ENCODE results near the gene SLC25A34. TPM values are rescaled to one million over a fixed set of nuclear protein-coding genes. Genes with fewer than 3 reads are reported as not detected.

The SLC25A34 gene
- total RNA-seq, 4 donors from 2014 or later, result 1.3 to 4.3 (median 2.4) TPM

DNA sequence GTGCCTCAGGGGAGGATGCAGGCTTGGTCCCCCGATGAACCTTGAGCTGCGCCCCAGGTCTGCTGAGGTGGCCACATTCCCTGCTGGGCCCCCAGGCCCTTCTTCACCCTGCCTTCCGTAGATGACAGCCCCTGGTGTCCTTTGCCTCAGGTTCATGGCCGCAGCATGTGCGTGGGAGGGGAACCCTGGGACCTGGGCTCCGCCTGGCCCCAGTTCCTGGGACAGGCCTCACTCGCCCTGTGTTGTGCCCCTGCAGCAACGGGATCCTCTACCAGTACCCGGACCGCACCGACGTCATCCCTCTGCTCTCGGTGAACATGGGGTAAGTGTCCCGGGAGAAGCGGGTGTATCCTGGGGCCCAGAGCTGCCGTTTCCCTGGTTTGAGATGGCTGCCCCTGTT, 5.1 kb upstream of the SLC25A34 start:
- no peak for DNase-seq (ENCODE audit: low spot score in 2 of 2)
- H3K9me3 ChIP-seq, result no peaks in the 10 kb centered on the region
- peaks cover 90% of the 10 kb centered on the region for H3K36me3 ChIP-seq
- peaks cover 22% of the 10 kb centered on the region for H3K4me1 ChIP-seq
- TF ChIP-seq POLR2AphosphoS5 (IDR thresholded peaks at IDR 0.05) (no peak), POLR2A (IDR thresholded peaks at IDR 0.05) (no peak), EP300 (IDR thresholded peaks at IDR 0.05) (no peak)
- TF ChIP-seq, protein P1, sequence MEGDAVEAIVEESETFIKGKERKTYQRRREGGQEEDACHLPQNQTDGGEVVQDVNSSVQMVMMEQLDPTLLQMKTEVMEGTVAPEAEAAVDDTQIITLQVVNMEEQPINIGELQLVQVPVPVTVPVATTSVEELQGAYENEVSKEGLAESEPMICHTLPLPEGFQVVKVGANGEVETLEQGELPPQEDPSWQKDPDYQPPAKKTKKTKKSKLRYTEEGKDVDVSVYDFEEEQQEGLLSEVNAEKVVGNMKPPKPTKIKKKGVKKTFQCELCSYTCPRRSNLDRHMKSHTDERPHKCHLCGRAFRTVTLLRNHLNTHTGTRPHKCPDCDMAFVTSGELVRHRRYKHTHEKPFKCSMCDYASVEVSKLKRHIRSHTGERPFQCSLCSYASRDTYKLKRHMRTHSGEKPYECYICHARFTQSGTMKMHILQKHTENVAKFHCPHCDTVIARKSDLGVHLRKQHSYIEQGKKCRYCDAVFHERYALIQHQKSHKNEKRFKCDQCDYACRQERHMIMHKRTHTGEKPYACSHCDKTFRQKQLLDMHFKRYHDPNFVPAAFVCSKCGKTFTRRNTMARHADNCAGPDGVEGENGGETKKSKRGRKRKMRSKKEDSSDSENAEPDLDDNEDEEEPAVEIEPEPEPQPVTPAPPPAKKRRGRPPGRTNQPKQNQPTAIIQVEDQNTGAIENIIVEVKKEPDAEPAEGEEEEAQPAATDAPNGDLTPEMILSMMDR (IDR thresholded peaks at IDR 0.05), result no peak
- no peak overlapping the region for H3K27ac ChIP-seq
- 89% methylated on average over 7 of the region's 16 CpGs for WGBS
- H3K4me3 ChIP-seq, result no peak overlapping the region
- no peaks in the 10 kb centered on the region for H3K27me3 ChIP-seq

DNA sequence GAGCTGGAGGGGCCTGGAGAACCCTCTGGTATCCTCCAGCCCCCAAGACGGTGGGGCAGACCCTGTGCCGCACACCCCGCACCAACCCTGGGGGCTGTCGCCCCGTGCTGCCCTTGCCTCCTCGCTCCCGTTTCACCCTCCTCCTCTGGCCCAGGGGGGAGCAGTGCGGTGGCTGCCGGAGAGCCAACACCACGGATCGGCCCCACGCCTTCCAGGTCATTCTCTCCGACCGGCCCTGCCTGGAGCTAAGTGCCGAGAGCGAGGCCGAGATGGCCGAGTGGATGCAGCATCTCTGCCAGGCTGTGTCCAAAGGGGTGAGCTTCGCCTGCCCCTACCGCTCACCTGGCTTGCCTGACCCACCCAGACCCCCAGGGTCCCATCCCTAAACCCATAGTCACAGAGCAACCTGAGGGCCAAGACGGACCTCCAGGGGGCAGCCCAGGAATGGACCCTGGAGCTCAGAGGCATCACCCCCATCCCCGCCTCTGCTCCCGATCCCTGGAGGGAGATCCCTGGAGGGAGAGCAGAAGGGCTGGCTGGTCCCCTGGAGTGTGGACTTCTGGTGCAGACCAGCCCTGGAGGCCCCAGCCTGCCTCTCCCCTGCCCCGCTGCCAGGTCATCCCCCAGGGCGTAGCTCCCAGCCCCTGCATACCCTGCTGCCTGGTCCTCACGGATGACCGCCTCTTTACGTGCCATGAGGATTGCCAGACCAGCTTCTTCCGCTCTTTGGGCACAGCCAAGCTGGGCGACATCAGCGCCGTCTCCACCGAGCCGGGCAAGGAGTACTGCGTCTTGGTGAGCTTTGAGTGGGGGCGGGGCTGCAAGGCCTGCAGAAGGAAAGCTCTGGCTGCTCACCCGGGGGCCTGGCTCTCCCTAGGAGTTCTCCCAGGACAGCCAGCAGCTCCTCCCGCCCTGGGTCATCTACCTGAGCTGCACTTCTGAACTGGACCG, 4.0 kb upstream of the SLC25A34 start:
- Histone ChIP-seq H3K4me1 (peaks cover 32% of the 10 kb centered on the region), H3K27me3 (no peaks in the 10 kb centered on the region), H3K4me3 (no peak overlapping the region), H3K9me3 (no peaks in the 10 kb centered on the region), H3K27ac (no peak overlapping the region), H3K36me3 (peaks cover 79% of the 10 kb centered on the region)
- WGBS, result 95% methylated on average over 21 of the region's 39 CpGs
- no peak for DNase-seq (ENCODE audit: low spot score in 2 of 2)
- no peak for TF ChIP-seq POLR2A (IDR thresholded peaks at IDR 0.05)

DNA sequence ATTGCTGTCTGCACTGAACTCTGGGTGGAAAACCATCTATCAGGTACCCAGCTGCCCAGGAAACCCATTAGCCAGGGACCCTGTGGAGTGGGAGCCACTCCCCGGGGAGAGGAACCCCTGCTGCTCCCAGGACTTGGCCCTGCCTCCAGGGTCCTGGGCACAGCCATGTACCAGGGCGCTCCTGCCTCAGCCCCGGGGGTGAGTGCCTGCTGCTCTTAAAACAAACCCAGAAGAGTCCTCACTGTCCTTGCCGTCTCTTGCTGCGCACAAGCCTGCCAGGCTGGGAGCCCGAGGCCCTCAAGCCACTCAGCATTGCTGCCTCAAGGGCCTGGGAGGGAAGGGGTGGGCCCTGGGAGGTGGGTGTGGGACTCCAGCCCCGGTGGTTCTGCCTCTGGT, 3.4 kb upstream of the SLC25A34 start:
- no peak for DNase-seq (ENCODE audit: low spot score in 2 of 2)
- H3K9me3 ChIP-seq, result no peaks in the 10 kb centered on the region
- H3K27me3 ChIP-seq, result no peaks in the 10 kb centered on the region
- H3K4me3 ChIP-seq, result no peak overlapping the region
- peaks cover 73% of the 10 kb centered on the region for H3K36me3 ChIP-seq
- 25% methylated on average over 1 of the region's 7 CpGs for WGBS
- no peak overlapping the region for H3K27ac ChIP-seq
- H3K4me1 ChIP-seq, result peaks cover 36% of the 10 kb centered on the region
- TF ChIP-seq EP300 (IDR thresholded peaks at IDR 0.05), result no peak
- no peak for TF ChIP-seq POLR2A (IDR thresholded peaks at IDR 0.05)
- TF ChIP-seq, protein P1 (IDR thresholded peaks at IDR 0.05), result no peak
- TF ChIP-seq POLR2AphosphoS5 (IDR thresholded peaks at IDR 0.05), result no peak

DNA sequence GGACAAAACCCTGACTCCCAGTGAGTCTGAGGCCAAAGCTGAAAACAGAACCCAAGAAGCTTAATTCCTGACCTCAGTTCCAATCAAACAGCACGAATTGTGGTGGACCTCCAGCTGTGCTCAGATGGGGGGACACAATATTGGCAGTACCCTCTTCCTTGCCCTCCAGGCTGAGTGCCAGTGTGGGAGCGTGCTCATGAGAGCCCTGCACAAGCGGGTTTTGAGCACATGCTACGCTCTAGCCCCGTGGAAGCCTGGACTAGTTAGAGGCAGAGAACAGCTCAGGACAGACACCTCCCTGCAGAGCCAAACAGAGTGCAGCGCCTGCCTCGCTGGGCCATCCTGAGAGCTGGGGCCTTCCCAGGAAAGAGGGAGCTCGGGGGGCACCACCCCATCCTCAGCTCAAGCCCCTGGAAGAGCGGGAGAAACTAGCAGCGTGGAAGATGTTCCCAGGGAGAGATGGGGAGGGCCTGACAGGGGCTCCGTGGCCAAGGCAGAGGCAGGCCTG, 2.8 kb upstream of the SLC25A34 start:
- 79% methylated on average over 9 of the region's 11 CpGs for WGBS

DNA sequence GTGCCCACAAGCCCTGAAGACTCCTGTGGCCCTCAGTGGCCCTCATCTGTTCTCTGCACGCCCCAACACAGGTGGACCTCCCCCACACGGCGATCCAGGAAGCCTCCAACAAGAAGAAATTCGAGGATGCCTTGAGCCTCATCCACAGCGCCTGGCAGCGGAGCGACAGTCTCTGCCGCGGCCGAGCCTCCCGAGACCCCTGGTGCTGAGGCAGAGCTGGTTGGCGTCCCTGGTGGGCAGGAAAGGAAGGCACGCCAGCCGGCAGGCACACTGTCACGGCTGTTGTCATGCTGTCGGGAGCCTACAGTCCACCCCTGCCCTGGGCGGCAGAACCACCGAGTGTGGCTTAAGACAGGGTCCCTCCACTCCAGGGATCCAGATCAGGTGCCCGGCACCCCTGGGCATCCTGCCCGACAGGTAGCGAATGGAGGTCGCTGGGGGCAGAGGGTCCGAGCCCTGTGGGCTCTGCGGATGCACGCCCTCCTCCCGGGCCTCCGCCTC, 2.3 kb upstream of the SLC25A34 start:
- H3K4me1 ChIP-seq, result peaks cover 36% of the 10 kb centered on the region
- H3K4me3 ChIP-seq, result no peak overlapping the region
- no peaks in the 10 kb centered on the region for H3K9me3 ChIP-seq
- 91% methylated on average over 18 of the region's 27 CpGs for WGBS
- no peaks in the 10 kb centered on the region for H3K27me3 ChIP-seq
- H3K27ac ChIP-seq, result no peak overlapping the region
- no peak for DNase-seq (ENCODE audit: low spot score in 2 of 2)
- peaks cover 62% of the 10 kb centered on the region for H3K36me3 ChIP-seq
- no peak for TF ChIP-seq POLR2AphosphoS5 (IDR thresholded peaks at IDR 0.05)
- no peak for TF ChIP-seq EP300 (IDR thresholded peaks at IDR 0.05)
- TF ChIP-seq, protein P1 (IDR thresholded peaks at IDR 0.05), result no peak
- TF ChIP-seq POLR2A (IDR thresholded peaks at IDR 0.05), result no peak

More for the DNA sequence above, 2.8 kb upstream of the SLC25A34 start:
- TF ChIP-seq EP300 (IDR thresholded peaks at IDR 0.05), result no peak
- TF ChIP-seq POLR2AphosphoS5 (IDR thresholded peaks at IDR 0.05), result no peak
- TF ChIP-seq POLR2A (IDR thresholded peaks at IDR 0.05), result no peak
- TF ChIP-seq, protein P1 (IDR thresholded peaks at IDR 0.05), result no peak
- no peak overlapping the region for H3K27ac ChIP-seq
- peaks cover 36% of the 10 kb centered on the region for H3K4me1 ChIP-seq
- H3K9me3 ChIP-seq, result no peaks in the 10 kb centered on the region
- no peaks in the 10 kb centered on the region for H3K27me3 ChIP-seq
- peaks cover 67% of the 10 kb centered on the region for H3K36me3 ChIP-seq
- no peak for DNase-seq (ENCODE audit: low spot score in 2 of 2)
- no peak overlapping the region for H3K4me3 ChIP-seq

Measured in suprapubic skin (tissue), 4 donors.